ENCODE measurements around the gene CA5A.
"Not testable (repeated sequence)": the region's sequence is repeated elsewhere in the genome, so short reads cannot be mapped to it uniquely, and the experiment has no call there.

Gene CA5A

GRCh38 chr16:87946596-87947347 lies 10.4 kb upstream of the CA5A start:
- no peak for DNase-seq

GRCh38 chr16:87945351-87946042 lies 9.2 kb upstream of the CA5A start:
- peak; percentile 84 for DNase-seq

- no peak for DNase-seq
Measured at GRCh38 chr16:87942680-87943079, 6.4 kb upstream of the CA5A start.

GRCh38 chr16:87939562-87940423 lies 3.5 kb upstream of the CA5A start:
- no peak for DNase-seq

GRCh38 chr16:87938412-87938949 lies 2.2 kb upstream of the CA5A start:
- no peak for DNase-seq

- DNase-seq: not testable (repeated sequence)
Measured at GRCh38 chr16:87937231-87937542, 858 bp upstream of the CA5A start.

GRCh38 chr16:87936016-87936374 lies 334 bp downstream of the CA5A start:
- DNase-seq: not testable (repeated sequence)

GRCh38 chr16:87934752-87935425 lies 1.4 kb downstream of the CA5A start:
- not testable (repeated sequence) for DNase-seq

- no peak for DNase-seq
Measured at GRCh38 chr16:87933140-87933495, 3.2 kb downstream of the CA5A start.

GRCh38 chr16:87932475-87933139 lies 3.7 kb downstream of the CA5A start:
- peak; percentile 49 for DNase-seq

- no peak for DNase-seq
Measured at GRCh38 chr16:87931504-87931903, 4.8 kb downstream of the CA5A start.

- no peak for DNase-seq
Measured at GRCh38 chr16:87930456-87930855, 5.9 kb downstream of the CA5A start.

- no peak for DNase-seq
Measured at GRCh38 chr16:87929986-87930385, 6.3 kb downstream of the CA5A start.

GRCh38 chr16:87927195-87927562 lies 9.2 kb downstream of the CA5A start:
- no peak for DNase-seq

- peak; percentile 31 for DNase-seq
Measured at GRCh38 chr16:87926246-87927194, 9.8 kb downstream of the CA5A start.

- peak; percentile 76 for DNase-seq
Measured at GRCh38 chr16:87924811-87925670, 11.3 kb downstream of the CA5A start.

- peak; percentile 52 for DNase-seq
Measured at GRCh38 chr16:87924041-87924810, 12.1 kb downstream of the CA5A start.

GRCh38 chr16:87922250-87922871 lies 14.0 kb downstream of the CA5A start:
- no peak for DNase-seq

GRCh38 chr16:87921236-87921773 lies 15.0 kb downstream of the CA5A start:
- DNase-seq: no peak

All from NCI-H774 (cell line).